Ectodermal cell (in vitro differentiated cells): ENCODE results near the gene GPHN.

Experiments used
- H3K27ac ChIP-seq: 2 replicates; pipeline ENCODE4 v1.7.0; 2013; ENCODE audit warnings: mild to moderate bottlenecking, low read depth, low read length; ENCODE audit not compliant: insufficient read depth, poor library complexity, severe bottlenecking
- H3K27me3 ChIP-seq: 2 replicates; pipeline ENCODE4 v1.7.0; 2013; ENCODE audit warnings: mild to moderate bottlenecking, low read length; ENCODE audit not compliant: insufficient read depth, control insufficient read depth, poor library complexity, severe bottlenecking
- H3K36me3 ChIP-seq: one replicate; pipeline ENCODE4 v1.7.0; 2013; ENCODE audit warnings: low read length; ENCODE audit not compliant: control insufficient read depth, insufficient read depth
- H3K4me1 ChIP-seq: one replicate; pipeline ENCODE4 v1.7.0; 2013; ENCODE audit warnings: low read length; ENCODE audit not compliant: control insufficient read depth, insufficient read depth
- H3K4me3 ChIP-seq: 2 replicates; pipeline ENCODE4 v1.7.0; 2013; ENCODE audit warnings: low read depth, low read length, control low read depth; ENCODE audit not compliant: insufficient read depth
- H3K9me3 ChIP-seq: 2 replicates; pipeline ENCODE4 v1.7.0; 2013; ENCODE audit warnings: mild to moderate bottlenecking, low read length, moderate library complexity; ENCODE audit not compliant: control insufficient read depth
- WGBS, 2 experiments: methylation state at CpG; one replicate each; pipeline ENCODE4 v1.1.7; 2013; ENCODE audit warnings: missing lambda C conversion rate in 2 of 2; 5-methylcytosine and 5-hydroxymethylcytosine counted together

The GPHN gene

GRCh38 chr14:66483322-66483721, 24.6 kb upstream of the GPHN start:
- 86 to 93% methylated on average over 1 of the region's 1 CpG for WGBS, 2 experiments
- H3K27ac ChIP-seq: no peak overlapping the region

GRCh38 chr14:66485029-66485428, 22.9 kb upstream of the GPHN start:
- Histone ChIP-seq H3K27ac (no peak overlapping the region), H3K9me3 (no peaks in the 10 kb centered on the region), H3K4me1 (no peaks in the 10 kb centered on the region), H3K27me3 (no peaks in the 10 kb centered on the region), H3K36me3 (no peaks in the 10 kb centered on the region), H3K4me3 (no peak overlapping the region)
- WGBS, 2 experiments: 86 to 92% methylated on average over 2 to 3 of the region's 3 CpGs

More at GRCh38 chr14:66483322-66483721, 24.6 kb upstream of the GPHN start:
- H3K9me3 ChIP-seq: no peaks in the 10 kb centered on the region
- H3K27me3 ChIP-seq: no peaks in the 10 kb centered on the region
- H3K36me3 ChIP-seq: no peaks in the 10 kb centered on the region
- H3K4me1 ChIP-seq: no peaks in the 10 kb centered on the region
- H3K4me3 ChIP-seq: no peak overlapping the region

GRCh38 chr14:66485910-66486421, 22.0 kb upstream of the GPHN start, which contains the start of gene CCDC196:
CCDC196 (plus strand) TSS chr14:66486371; CDS start chr14:66486503, 132 bp downstream.
- no peaks in the 10 kb centered on the region for H3K36me3 ChIP-seq
- H3K27ac ChIP-seq: no peak within 1 kb of the TSS
- 86 to 95% methylated on average over 1 to 2 of the region's 2 CpGs for WGBS, 2 experiments
- H3K27me3 ChIP-seq: no peaks in the 10 kb centered on the region
- H3K4me1 ChIP-seq: no peaks in the 10 kb centered on the region
- H3K9me3 ChIP-seq: no peaks in the 10 kb centered on the region
- no peak within 1 kb of the TSS for H3K4me3 ChIP-seq

GRCh38 chr14:66487164-66487563, 20.8 kb upstream of the GPHN start:
- Histone ChIP-seq H3K36me3 (no peaks in the 10 kb centered on the region), H3K4me3 (no peak overlapping the region), H3K27me3 (no peaks in the 10 kb centered on the region), H3K9me3 (no peaks in the 10 kb centered on the region), H3K4me1 (no peaks in the 10 kb centered on the region), H3K27ac (no peak overlapping the region)
- WGBS, 2 experiments: 93% methylated on average over 1 of the region's 2 CpGs

- Histone ChIP-seq H3K4me1 (no peaks in the 10 kb centered on the region), H3K27ac (no peak overlapping the region), H3K9me3 (no peaks in the 10 kb centered on the region), H3K36me3 (no peaks in the 10 kb centered on the region), H3K4me3 (no peak overlapping the region), H3K27me3 (no peaks in the 10 kb centered on the region)
- 91 to 94% methylated on average over 3 of the region's 3 CpGs for WGBS, 2 experiments
Measured at GRCh38 chr14:66490143-66491111, 17.5 kb upstream of the GPHN start.

- no peaks in the 10 kb centered on the region for H3K36me3 ChIP-seq
- H3K27me3 ChIP-seq: no peaks in the 10 kb centered on the region
- no peak overlapping the region for H3K27ac ChIP-seq
- H3K4me1 ChIP-seq: no peaks in the 10 kb centered on the region
- H3K4me3 ChIP-seq: no peak overlapping the region
- no peaks in the 10 kb centered on the region for H3K9me3 ChIP-seq
Measured at GRCh38 chr14:66493750-66494149, 14.2 kb upstream of the GPHN start.

GRCh38 chr14:66495218-66496098, 12.5 kb upstream of the GPHN start:
- no peaks in the 10 kb centered on the region for H3K9me3 ChIP-seq
- H3K36me3 ChIP-seq: no peaks in the 10 kb centered on the region
- WGBS, 2 experiments: 18 to 31% methylated on average over 3 to 4 of the region's 4 CpGs
- H3K4me1 ChIP-seq: no peaks in the 10 kb centered on the region
- H3K27me3 ChIP-seq: no peaks in the 10 kb centered on the region
- H3K4me3 ChIP-seq: no peak overlapping the region
- H3K27ac ChIP-seq: no peak overlapping the region

- Histone ChIP-seq H3K4me1 (no peaks in the 10 kb centered on the region), H3K36me3 (no peaks in the 10 kb centered on the region), H3K27me3 (no peaks in the 10 kb centered on the region), H3K9me3 (no peaks in the 10 kb centered on the region), H3K27ac (no peak overlapping the region), H3K4me3 (no peak overlapping the region)
- WGBS, 2 experiments: 93 to 98% methylated on average over 3 to 4 of the region's 4 CpGs
Measured at GRCh38 chr14:66496188-66496807, 11.6 kb upstream of the GPHN start.

DNA sequence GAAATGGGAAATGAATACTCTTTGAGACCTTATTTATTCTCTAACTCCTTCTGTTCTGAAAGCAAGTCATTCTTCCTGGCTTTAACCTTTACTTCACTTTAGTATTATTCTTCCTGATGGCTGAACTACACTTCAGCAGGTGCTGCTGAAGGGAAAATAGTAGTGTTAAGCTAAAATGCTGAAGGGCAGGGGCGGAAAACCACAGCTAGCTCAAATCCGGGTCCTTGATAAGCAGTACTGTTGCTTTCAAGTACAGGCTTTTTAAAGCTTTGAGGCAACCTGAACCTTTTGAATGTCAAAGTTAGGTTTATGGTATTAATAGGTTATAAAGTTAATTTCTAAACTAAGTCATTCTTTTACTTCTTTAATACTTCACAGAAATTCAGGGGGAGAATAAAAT, 11.0 kb upstream of the GPHN start:
- no peaks in the 10 kb centered on the region for H3K9me3 ChIP-seq
- no peaks in the 10 kb centered on the region for H3K4me1 ChIP-seq
- H3K36me3 ChIP-seq: no peaks in the 10 kb centered on the region
- no peak overlapping the region for H3K4me3 ChIP-seq
- 93 to 98% methylated on average over 2 of the region's 2 CpGs for WGBS, 2 experiments
- no peak overlapping the region for H3K27ac ChIP-seq
- no peaks in the 10 kb centered on the region for H3K27me3 ChIP-seq
